NK-92 (cell line): ENCODE data around the gene PEMT.

Experiments used
- DNase-seq: peaks from one replicate; lab custom pipeline; 2025; ENCODE audit not compliant: unreplicated experiment; lab: John Stamatoyannopoulos, UW

Gene PEMT

DNA sequence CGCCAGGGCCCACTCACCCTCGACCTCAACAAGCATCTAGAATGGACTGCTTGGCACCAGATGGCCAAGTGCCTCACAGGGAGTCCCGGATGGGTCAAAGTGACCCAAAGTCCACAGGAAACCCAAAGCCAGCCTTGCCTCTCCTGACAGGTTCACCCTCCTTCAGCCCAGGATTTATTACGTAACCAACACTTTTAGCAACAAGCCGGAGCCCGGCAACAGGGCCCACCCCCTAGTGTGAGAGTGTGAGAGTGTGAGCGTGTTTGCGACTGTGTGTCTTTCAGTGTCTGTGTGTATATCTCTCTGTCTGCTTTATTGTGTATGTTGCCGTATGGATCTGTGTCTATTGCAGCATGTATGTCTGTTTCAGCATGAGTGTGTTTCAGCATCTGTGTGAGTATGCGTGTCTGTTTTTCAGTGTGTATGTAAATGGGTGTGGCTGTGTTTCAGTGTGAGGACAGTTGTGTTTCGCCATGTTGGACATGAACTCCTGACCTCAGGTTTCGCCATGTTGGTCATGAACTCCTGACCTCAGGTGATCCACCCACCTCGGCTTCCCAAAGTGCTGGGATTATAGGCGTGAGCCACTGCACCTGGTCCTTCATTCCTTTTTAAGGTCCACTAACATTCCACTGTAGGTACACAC lies 13.7 kb upstream of the PEMT start:
- DNase-seq: no peak

DNA sequence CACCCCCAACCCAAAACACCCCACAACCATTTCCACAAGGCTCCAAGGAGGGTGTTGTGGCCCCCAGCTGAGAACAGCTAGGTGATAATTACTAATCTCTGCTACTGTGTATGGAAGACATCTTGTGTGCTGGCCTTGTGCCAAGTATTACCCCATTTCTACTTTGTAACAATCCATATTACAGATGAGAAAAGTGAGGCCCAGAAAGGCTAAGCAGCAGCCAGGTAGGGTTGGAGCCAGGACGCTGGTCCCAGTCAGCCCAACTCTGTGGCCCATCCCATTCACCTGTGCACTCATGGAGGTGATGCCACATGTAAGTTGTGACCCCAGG lies 12.4 kb upstream of the PEMT start:
- no peak for DNase-seq

DNA sequence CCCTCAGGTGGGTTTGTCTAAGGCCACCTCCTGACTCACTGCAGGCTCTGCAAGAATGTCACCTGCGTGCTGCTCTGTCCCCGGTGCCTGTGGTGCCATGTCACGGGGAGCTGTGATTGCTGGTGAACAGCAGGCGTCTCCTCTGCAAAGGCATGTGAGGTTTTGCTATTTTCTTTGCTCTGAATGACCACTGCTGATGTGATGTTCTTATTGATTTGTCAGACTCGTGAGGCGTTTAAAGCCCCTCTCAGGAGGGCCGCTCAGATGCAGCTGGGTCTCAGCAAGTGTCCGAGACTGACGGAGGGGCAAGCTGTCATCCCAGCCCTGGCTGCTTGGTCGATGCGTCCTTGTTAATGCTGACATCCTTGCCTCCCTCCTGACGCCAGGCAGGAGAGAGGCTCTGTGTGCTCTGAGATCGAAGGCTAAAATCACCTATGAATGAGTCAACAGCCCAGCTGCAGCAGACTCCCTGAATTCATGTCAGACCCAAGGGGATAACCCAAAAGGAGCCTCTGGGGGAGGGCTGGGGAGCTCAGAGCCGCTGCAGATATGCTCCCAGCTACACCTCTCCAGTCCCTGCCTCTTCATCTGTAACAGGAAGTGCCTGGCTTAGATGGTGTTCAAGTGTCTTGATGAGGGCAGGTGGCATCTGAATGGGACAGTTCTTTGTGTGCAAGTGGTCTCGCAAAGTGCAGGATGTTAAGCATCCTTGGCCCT lies 11.8 kb upstream of the PEMT start:
- no peak for DNase-seq

DNA sequence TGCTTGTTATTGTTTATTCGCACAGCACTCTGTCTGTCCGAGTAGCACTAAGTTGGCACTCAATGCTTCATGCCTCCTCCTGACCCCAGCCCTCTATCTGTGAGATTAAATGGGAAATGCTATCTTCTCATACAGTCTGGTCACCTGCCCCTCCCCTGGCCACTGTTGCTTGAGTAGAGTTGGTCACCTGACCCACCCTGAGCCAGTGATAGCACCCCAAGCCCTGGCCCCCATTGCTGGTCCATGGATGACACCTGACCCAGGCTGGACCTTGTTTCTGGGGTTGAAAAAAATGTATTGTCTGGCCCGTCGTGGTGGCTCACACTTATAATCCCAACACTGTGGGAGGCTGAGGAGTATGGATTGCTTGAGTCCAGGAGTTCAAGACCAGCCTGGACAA lies 8.5 kb upstream of the PEMT start:
- DNase-seq: no peak

DNA sequence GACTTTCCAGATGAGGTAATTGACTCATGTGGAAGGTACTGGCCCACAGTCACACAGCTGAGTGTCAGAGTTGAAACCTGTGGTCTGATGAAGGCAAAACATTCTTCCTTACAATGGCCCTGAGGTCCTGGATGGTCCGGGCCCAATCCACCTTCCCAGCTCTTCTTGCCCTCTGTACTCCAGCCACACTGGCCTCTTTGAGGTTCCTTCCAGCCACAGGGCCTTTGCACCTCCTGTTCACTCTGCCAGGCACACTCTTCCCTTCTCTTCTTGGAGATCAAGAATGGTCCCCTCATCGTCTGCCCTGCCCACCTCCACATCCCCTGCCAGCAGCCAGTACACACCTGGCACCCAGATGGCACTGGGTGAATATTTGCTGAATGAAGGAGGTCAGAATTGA lies 6.5 kb upstream of the PEMT start:
- DNase-seq: no peak

DNA sequence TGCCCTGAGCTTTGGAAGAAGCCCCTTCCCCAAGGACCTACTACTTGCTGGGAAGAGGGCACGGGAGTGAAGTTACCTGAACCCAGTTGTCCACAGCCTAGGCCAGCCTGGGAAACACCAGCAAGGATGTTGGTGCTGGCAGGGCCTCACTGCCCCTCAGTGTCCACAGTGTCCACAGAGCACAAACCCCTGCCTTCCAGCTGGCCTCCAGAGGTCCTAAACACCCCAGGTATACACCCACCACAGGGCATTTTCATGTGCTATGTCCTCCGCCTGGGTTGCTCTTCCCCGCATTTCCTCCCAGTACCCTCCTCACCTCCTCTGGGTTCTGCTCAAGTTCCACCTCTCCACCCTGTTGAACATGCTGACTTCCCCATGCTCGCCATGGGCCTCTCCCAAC lies 4.2 kb upstream of the PEMT start:
- no peak for DNase-seq

DNA sequence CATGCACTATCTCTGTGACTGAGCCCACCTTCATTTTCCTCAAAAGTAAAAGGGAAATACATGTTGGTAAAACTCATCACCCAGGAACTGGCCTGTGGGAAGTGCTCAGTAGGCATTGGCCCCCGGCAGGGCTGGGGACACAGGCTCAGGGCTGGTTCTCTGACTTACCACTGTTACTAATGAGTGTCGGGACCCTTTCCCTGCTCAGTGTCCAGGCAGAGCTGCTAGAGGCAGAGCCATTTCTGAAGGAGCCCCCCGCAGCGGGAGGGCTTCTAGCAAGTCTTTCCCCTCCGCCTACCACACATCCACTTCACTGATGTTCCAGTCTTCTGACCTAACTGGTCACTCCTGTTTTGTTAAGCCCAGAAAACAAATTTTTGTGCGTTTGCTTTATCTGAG lies 1.7 kb upstream of the PEMT start:
- DNase-seq: no peak

DNA sequence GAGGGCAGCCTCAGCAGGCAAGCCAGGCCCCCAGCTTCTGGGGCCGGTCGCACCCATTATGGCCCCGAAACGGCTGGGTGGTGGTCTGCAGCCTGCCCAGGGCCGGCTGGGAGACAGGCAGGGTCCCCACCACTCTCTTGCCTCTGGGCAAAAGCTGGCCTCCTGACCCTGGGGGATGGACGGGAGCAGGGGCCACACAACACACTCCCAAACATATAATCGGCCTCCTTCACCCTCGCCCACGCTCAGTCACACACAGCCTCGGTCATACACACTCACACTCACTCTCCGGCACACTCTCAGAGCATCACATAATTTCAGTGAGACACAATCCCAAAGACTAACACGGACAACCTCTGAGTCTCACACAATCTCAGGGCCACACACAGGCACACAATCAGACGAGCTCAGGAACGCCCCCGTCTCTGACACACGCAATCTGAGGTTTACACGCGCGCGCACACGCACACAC lies 589 bp downstream of the PEMT start:
- no peak for DNase-seq

DNA sequence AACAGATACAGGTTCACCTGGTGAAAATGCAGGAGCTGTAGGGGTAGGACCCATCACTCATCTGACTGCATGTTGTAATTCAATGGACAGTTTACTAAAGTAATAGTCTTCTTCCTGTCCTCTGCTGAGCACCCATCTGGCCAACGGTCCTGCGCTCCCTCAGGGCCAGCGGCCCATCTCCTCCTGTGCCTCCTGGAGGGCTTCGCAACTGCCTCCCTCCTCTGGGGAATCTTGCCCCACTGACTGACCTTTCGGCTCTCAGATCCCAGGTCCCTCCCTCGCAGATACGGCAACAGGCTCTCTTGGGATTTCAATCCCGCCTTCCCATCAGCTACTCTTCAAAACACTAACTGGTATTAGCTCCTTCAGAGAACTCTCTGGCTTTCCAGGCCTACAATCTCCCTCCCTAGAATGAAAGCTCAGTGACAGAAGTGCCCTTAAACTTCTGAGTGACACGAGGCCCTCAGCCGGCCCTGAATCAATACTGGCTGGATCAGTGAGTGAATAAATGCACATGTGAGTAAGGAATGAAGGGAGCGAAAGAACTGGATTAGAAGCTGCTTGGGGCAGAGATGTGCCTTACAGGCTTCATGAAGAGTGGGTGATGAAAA lies 1.3 kb downstream of the PEMT start:
- no peak for DNase-seq

DNA sequence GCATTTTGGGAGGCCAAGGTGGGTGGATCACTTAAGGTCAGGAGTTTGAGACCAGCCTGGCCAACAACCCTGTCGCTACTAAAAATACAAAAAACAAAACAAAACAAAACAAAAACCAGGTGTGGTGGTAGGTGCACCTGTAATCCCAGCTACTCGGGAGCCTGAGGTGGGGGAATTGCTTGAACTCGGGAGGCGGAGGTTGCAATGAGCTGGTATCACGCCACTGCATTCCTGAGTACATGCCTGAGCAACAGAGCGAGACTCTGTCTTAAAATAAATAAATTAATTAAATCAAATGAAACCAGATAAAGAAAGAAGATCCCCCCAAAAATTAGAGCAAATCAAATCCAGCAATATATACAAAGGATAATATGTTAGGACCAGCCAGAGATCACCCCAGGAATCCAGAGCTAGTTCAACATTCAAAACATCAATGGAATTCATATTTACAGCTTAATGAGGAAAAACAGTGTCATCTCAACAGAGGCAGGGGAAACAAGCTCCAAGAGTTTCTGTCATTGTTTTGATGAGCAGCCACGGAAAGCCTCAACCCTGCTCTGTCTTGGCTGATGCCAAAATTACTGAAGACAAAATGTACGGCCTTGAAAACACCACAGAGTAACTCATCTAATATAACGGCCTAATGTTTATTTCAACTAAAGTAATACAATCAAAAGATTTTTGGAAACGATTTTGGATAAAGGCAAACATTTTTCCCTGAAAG lies 3.7 kb downstream of the PEMT start:
- no peak for DNase-seq

DNA sequence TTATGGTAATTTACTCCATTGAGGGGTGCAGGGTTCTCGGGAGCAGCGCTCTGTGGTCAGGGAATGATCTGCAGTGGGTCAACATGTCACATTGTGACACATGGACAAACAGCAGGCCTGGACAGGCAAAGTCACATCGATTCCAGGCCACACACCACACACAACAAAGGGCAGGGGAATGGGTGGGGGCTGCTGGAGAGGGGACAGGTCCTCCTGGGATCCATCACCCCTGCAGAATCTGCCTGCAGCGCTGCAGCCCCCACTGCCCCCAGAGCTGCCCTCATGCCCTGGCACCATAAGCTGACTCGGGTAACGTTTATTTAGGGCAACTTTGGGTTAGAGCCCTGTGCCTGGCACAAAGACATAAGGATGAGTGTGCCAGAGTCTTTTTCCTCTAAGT lies 9.1 kb downstream of the PEMT start:
- DNase-seq: no peak

DNA sequence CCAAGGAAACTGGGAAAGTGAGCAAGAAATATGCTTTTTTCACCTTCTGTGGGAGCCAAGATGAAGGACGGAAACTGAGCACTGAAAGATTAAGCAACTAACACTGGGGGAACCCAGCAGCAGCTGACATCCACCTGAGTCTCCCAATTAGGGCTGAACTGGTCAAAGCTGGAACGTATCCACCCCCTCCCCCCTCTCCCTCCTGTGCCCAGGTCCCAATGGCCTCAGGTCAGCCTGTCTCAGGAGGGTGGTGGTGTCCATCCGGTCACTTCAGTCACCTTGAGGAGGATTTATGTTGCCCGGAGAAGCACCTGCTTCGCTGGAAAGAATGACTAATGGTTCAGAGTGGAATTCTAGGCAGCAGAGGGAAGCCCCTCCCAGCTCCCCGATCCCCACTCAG lies 10.0 kb downstream of the PEMT start:
- DNase-seq: no peak

DNA sequence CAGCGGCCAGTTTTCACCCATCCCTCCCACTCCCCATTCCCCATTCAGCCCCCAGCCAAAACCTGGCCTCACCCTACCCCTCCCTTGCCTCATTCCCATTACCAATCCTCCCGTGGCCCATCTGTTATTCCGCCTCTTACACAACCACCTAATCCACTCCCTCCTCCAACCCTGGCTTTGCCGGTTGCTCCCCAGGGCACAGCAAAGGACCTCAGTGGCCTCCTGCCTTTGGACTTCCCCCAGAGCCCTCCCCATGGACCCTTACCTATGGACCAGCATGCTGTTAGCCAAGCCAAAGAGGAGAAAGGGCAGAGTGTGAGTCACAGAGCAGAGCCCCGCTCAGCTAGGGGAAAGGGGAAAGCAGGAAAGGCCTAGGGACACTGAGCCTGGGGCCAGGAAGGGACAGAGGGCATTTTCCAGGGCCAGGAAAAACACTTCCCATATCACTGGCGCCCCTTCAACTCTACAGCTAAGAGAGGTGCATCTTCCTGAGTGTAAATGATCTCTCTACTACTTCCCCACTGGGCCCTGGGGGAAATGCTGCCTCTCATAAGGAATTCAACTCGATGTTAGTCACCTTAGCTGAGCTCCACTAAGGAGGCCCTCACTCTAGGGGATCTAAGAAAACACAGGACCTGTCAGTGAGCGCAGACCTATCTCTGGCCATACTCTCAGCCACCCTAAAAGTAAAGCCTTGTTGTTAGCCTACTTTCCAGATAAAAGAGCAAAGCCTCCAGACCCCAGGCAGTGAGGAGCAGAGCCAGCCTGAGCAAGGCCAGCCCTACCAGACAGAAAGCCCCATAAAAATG lies 10.6 kb downstream of the PEMT start:
- DNase-seq: no peak

DNA sequence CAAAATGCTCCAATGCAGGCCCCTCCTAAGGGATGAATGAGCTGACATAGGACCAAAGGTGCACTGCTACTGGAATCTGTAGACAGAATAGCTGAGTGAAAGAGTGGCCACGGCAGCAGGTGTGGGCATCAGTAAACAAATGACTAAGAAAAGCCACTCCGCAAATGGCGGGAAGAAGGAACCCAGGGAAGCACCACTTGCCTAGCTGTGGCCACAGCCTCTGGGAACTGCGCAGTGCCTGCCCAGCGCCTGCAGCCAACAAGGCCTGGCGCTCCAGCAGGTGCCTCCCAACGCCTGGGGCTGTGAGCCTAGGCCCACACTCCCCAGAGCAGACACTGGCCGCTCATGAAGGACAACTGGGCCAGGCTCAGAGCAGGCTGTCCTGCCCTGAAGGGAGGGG lies 11.8 kb downstream of the PEMT start:
- DNase-seq: no peak

DNA sequence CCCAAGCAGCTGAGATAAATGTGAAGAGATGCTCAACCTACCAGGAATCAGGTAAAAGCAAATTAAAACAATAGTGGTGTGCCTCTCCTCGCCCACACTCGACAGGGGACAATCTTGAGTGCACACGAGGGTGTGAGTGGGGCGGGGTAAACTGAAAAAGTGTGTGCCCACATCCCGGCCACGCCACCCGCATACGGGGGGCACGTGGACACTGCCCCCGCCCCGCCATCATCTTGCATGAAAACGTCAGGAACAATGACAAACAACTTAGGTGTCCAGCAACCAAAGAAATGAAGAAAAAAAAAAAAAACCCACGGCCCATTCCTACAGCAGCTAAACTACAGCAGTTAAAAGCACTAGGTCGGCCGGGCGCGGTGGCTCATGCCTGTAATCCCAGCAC lies 14.1 kb downstream of the PEMT start:
- no peak for DNase-seq

DNA sequence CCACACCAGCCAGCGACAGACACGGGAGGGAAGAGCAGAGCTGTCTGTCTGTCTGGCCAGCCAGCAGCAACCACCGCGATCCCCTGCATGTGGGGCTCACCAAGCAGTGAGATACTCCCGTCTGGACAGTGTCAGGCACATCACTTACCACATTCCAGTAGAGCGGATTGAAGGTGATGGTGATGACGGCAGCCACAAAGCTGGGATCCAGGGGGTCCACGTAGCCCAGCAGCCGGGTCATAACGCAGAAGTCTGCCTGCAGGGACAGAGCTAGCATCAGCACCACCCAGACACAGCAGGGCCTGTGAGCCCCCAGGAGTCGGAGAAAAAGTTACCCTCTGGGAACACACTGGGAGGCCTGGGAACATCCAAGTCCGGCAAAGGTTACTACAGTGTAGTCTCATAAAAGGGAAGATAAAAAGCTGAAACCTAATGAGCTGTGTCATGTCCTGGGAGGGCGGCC lies 14.7 kb downstream of the PEMT start:
- DNase-seq: no peak

DNA sequence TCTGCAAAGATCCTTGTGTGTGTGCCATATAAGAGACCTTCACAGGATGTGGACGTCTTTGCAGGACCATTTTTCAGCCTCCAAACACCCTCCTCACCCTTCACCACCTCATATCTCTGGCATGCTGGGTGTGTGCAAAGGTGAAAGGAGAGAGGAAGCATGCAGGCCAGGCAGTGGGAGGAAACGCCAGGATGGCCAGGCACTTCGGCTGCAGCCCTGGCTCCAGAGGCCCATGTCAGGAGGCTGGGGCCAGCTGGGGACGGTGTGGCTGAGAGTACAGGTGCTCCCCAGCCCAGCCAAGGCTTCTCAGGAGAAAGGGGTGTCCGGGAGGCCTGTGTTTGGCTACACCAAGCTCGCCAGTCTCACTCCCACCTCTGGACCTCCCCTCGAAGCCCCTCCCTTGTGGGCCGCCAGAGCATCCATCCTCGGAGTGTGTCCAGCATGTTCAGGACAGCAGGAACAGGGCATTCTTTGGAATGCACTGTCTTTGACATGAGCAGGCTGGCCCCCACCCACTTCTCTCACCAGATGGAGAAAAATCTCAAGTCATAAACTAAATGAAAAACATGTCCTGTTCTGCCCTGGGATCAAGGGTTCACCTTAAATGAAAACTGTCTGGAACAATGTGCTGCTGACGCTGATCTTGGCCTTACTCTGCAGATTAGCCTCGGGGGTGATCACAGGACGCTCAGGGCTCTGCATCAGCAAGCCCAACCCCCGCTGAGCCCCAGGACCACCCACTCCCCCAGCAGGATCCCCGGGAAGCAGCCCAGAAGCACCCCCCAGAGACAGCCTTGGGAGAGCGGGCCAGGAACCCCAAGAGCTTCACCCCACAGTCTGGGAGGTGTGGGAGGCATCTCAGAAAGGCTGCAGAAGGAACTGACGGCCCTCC lies 15.9 kb downstream of the PEMT start:
- DNase-seq: no peak

DNA sequence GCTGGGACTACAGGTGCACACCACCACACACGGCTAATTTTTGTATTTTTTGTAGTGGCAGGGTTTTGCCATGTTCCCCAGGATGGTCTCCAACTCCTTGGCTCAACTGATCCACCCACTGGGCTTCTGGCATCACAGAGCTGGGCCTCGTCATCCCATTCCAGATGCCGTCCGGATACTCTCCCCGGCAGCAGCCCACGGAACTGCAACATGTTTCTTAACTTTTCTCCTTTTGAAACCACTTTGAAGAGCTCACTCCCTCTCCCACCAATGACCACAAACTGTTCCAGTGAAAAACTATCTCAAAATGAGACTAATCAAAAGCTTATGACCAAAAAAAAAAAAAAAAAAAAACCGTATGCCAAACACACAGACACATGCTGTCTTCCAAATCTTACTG lies 17.6 kb downstream of the PEMT start:
- DNase-seq: no peak

DNA sequence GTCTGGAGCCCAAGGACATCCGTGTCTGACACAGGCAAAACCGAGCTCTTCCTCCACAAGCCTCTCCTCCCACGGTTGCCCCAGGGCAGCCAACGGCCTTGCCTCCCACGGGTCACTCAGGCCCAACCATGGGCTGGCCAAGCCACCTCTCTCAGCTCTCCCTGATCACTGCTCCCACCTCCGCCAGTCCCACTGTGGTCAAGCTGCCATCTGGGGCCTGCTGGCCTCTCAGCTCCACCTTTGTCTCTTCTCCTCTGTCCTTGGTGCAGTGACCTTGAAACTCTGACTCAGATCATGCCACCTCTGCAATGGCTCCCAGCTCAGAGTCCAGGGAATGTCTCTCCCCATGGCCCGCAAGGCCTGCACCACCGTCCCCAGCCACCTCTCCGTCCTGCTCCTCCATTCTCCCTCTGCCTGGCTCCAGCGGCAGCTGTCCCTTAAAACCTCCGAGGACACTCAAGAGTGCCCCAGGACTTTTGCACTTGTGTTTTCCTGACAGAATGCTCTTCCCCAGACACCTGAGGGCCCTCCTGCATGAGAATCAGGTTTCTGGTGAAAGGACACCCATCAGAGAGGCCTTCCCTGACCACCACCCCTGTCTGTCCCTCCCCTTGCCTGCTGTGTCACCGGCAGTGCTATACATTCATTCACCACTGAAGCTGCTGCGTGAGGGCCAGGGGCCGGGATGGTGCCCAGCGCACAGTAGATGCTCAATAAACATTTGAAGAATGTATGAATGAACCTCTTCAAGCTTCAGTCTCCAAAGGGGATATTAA lies 19.3 kb downstream of the PEMT start:
- no peak for DNase-seq
